Measurements from ENCODE around the gene MYRF.

Gene MYRF

DNA sequence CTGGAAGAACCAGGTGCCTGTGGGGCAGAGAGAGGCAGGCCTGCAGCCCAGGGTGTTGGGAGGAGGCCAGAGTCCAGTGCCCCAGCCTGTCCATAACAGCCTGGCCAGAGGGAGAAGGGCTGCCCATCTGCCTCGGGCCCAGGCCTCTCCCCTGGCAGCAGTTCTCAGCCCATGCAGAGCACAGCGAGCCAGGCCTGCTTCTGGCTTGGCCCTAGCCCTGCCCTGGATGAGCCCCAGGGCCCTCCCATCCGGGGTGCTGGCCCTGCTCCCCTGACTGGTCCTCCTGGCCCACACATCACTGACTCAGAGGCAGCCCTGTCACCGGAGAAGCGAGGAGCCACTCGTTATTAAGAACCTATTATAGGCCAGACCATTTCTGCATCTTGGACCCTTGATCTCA lies 19.7 kb upstream of the MYRF start:
- Histone ChIP-seq H3K4me3 (no peak overlapping the region), H3K27ac (peak overlapping the region; percentile 3 to 36)
- TF ChIP-seq CTCF (IDR thresholded peaks at IDR 0.05), result no peak
- DNase-seq (ENCODE audit: low spot score), result no peak

- H3K4me3 ChIP-seq, result no peak overlapping the region
- DNase-seq (ENCODE audit: low spot score), result peak; percentile 85
- TF ChIP-seq CTCF (IDR thresholded peaks at IDR 0.05), result peak; percentile 98
- H3K27ac ChIP-seq, result peak overlapping the region; percentile 3 to 36
Observed at GRCh38 chr11:61733120-61733978, 19.1 kb upstream of the MYRF start.

- DNase-seq (ENCODE audit: low spot score), result no peak
- TF ChIP-seq CTCF (IDR thresholded peaks at IDR 0.05), result no peak
- Histone ChIP-seq H3K27ac (no peak overlapping the region), H3K4me3 (no peak overlapping the region)
Observed at GRCh38 chr11:61734767-61735166, 17.7 kb upstream of the MYRF start.

DNA sequence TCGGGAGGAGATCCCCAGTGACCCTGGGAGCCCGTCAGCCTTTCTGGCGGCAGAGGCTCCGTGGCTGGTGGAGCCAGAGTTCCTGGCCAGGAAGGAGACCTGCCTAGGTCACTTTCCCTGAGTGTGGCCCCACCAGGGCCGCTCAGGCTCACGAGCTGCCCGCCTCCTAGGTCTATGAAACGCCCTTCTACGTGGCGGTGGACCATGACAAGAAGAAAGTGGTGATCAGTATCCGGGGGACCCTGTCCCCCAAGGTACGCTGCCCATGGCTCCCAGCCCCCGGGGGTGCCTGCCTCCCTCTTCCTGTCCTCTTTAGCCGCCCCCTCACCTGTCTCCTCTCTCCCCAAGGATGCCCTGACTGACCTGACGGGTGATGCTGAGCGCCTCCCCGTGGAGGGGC lies 17.0 kb upstream of the MYRF start:
- no peak for DNase-seq (ENCODE audit: low spot score)
- TF ChIP-seq CTCF (IDR thresholded peaks at IDR 0.05), result no peak
- Histone ChIP-seq H3K27ac (no peak overlapping the region), H3K4me3 (no peak overlapping the region)

DNA sequence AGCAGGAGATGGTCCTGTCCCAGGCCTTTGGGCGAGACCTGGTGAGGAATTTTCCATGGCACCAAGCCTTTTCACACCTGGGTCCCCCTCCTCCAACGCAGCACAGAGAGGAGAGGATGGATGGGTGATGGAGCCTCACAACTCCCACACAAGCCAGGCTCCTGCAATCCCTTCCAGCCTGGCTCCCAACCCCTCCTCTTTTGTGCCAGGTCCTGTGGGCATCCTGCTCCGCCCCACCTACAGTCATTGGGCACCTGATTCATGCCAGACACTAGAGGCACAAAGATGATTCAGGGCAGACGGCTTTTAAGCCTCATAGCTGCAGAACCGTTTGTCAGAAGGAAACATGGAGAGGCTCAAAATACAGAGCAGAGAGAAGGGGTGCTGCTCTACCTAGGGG lies 16.1 kb upstream of the MYRF start:
- no peak overlapping the region for H3K4me3 ChIP-seq
- no peak overlapping the region for H3K27ac ChIP-seq
- no peak for DNase-seq (ENCODE audit: low spot score)
- TF ChIP-seq CTCF (IDR thresholded peaks at IDR 0.05), result no peak

DNA sequence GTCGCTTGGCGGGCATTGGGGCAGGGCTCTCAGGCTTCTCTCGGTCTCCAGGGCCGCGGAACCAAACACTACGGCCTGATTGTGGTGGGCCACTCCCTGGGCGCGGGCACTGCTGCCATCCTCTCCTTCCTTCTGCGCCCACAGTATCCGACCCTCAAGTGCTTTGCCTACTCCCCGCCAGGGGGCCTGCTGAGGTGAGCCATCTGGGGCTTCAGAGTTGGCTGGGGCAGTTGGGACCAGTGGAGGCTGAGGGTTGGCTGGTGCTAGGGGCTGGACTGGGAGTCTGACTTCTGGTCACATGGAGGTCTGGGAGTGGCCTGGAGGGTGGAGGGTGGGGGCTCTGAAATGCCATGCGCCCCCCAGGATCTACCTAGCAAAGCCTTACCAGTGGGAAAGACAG lies 15.3 kb upstream of the MYRF start:
- DNase-seq (ENCODE audit: low spot score), result no peak
- no peak overlapping the region for H3K4me3 ChIP-seq
- no peak overlapping the region for H3K27ac ChIP-seq
- no peak for TF ChIP-seq CTCF (IDR thresholded peaks at IDR 0.05)
